ENCODE data around the gene FBXW7.
"Not testable (repeated sequence)": the region's sequence is repeated elsewhere in the genome, so short reads cannot be mapped to it uniquely, and the experiment has no call there.

FBXW7 gene

GRCh38 chr4:152535903-152536544 lies at the start of gene FBXW7:
Gene FBXW7, minus strand, starts transcription at chr4:152536092. Its CDS starts 124,289 bp downstream, at chr4:152411803.
- peak; percentile 66 for DNase-seq

- no peak for DNase-seq
Measured at GRCh38 chr4:152585023-152585441, 49.1 kb upstream of the FBXW7 start.

GRCh38 chr4:152581536-152582160 lies 45.8 kb upstream of the FBXW7 start:
- DNase-seq = no peak

- DNase-seq = no peak
Measured at GRCh38 chr4:152579916-152580315, 44.0 kb upstream of the FBXW7 start.

GRCh38 chr4:152579107-152579764 lies 43.3 kb upstream of the FBXW7 start:
- no peak for DNase-seq

- DNase-seq = no peak
Measured at GRCh38 chr4:152578670-152579069, 42.8 kb upstream of the FBXW7 start.

- DNase-seq = no peak
Measured at GRCh38 chr4:152577708-152578396, 42.0 kb upstream of the FBXW7 start.

GRCh38 chr4:152575533-152575932 lies 39.6 kb upstream of the FBXW7 start:
- DNase-seq = no peak

GRCh38 chr4:152573861-152574260 lies 38.0 kb upstream of the FBXW7 start:
- no peak for DNase-seq

- DNase-seq = no peak
Measured at GRCh38 chr4:152572417-152573086, 36.7 kb upstream of the FBXW7 start.

- no peak for DNase-seq
Measured at GRCh38 chr4:152571770-152572169, 35.9 kb upstream of the FBXW7 start.

GRCh38 chr4:152571296-152571695 lies 35.4 kb upstream of the FBXW7 start:
- DNase-seq = no peak

GRCh38 chr4:152565333-152565732 lies 29.4 kb upstream of the FBXW7 start:
- no peak for DNase-seq

- DNase-seq = no peak
Measured at GRCh38 chr4:152564336-152564735, 28.4 kb upstream of the FBXW7 start.

GRCh38 chr4:152563209-152563608 lies 27.3 kb upstream of the FBXW7 start:
- no peak for DNase-seq

- no peak for DNase-seq
Measured at GRCh38 chr4:152559641-152560040, 23.7 kb upstream of the FBXW7 start.

- DNase-seq = no peak
Measured at GRCh38 chr4:152558396-152558795, 22.5 kb upstream of the FBXW7 start.

- no peak for DNase-seq
Measured at GRCh38 chr4:152556834-152557233, 20.9 kb upstream of the FBXW7 start.

- DNase-seq = no peak
Measured at GRCh38 chr4:152556283-152556682, 20.4 kb upstream of the FBXW7 start.

GRCh38 chr4:152554742-152555141 lies 18.9 kb upstream of the FBXW7 start:
- no peak for DNase-seq

- not testable (repeated sequence) for DNase-seq
Measured at GRCh38 chr4:152550687-152551086, 14.8 kb upstream of the FBXW7 start.

- DNase-seq = no peak
Measured at GRCh38 chr4:152545088-152545487, 9.2 kb upstream of the FBXW7 start.

GRCh38 chr4:152544533-152544932 lies 8.6 kb upstream of the FBXW7 start:
- DNase-seq = not testable (repeated sequence)

Measured in NCI-H524 treated with DMSO at 0.1 percent for 48 hours (cell line).